Calu3 (cell line): ENCODE data around the gene CD180. TPM values are rescaled to one million over a fixed set of nuclear protein-coding genes. Genes with fewer than 3 reads are reported as not detected.

Source experiments
- BruUV-seq: library from RNA; stranded (reverse); fragments of 400-500 nt; replicated peaks from 2 replicates; lab custom pipeline; 2021; lab: Mats Ljungman, UMichigan
- CTCF ChIA-PET: fragments of 300-600 bp; sonication (Branson Sonifier 250); formaldehyde crosslinking; loops from one replicate; lab custom pipeline; 2022; ENCODE audit warnings: antibody characterized with exemption; lab: Charles Lee
- DNase-seq: peaks from one replicate; pipeline ENCODE4 v3.0.0; 2022
- H3K27ac Mint-ChIP-seq: one replicate; pipeline ENCODE4 v1.8.0; 2022; ENCODE audit warnings: mixed read lengths; ENCODE audit not compliant: unreplicated experiment
- H3K27me3 Mint-ChIP-seq: one replicate; pipeline ENCODE4 v1.8.0; 2022; ENCODE audit warnings: mixed read lengths; ENCODE audit not compliant: unreplicated experiment
- H3K36me3 Mint-ChIP-seq: one replicate; pipeline ENCODE4 v1.8.0; 2022; ENCODE audit warnings: mild to moderate bottlenecking, moderate library complexity, mixed read lengths; ENCODE audit not compliant: insufficient read depth, unreplicated experiment
- H3K4me1 Mint-ChIP-seq: one replicate; pipeline ENCODE4 v1.8.0; 2022; ENCODE audit warnings: mild to moderate bottlenecking, low read depth, mixed read lengths; ENCODE audit not compliant: unreplicated experiment
- H3K4me3 Mint-ChIP-seq: one replicate; pipeline ENCODE4 v1.8.0; 2022; ENCODE audit warnings: mild to moderate bottlenecking, low read depth, moderate library complexity, mixed read lengths; ENCODE audit not compliant: unreplicated experiment
- H3K9me3 Mint-ChIP-seq: one replicate; pipeline ENCODE4 v1.8.0; 2022; ENCODE audit warnings: low read depth, mixed read lengths; ENCODE audit not compliant: unreplicated experiment
- CTCF ChIP-seq: fragments of 200-600 bp; IDR thresholded peaks from one replicate; pipeline ENCODE4 v1.8.0; 2022; ENCODE audit warnings: antibody characterized with exemption; ENCODE audit not compliant: unreplicated experiment
- intact Hi-C: fragments of 100-400 bp; cut with micrococcal nuclease; formaldehyde crosslinking; loops from one replicate; pipeline ENCODE4 v1.10.0; 2022; ENCODE audit not compliant: unreplicated experiment
- total RNA-seq: library from RNA; stranded (reverse); gene quantifications from 2 replicates; pipeline ENCODE4 v1.2.3, GENCODE V29; 2022

Gene CD180
- total RNA-seq, 1 experiment from 2014 or later = not detected

DNA sequence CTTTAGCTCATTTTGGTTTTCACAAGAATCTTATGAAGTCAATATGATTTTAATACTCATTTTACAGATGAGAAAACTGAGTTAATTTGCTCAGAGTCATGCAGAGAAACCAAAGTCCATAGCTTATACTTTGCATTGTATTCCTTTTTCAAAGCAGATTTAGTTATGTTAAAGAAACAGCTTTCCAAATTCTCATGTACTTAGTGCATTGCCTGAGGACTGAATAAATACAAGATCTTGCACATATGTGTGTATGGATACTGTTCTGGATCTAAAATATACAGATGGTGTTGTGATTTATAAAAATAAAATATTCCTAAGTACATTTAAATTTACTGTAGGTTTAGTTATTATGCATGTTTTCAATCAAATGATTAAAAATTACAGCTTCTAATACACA, 43.5 kb upstream of the CD180 start:
- CTCF ChIA-PET = interaction anchor here (0.6 to 0.7 kb wide), 2 partner anchors 10 to 401 kb away, joined by 3 to 5 read pairs; no protein-coding TSS in a partner anchor
- intact Hi-C loops = loop anchor here (10.0 kb wide), 1 partner anchor 255 kb away; no protein-coding TSS in a partner anchor
- Mint-ChIP-seq H3K27me3 (no peaks in the 10 kb centered on the region), H3K4me3 (no peak overlapping the region), H3K36me3 (no peaks in the 10 kb centered on the region), H3K9me3 (peaks cover 3% of the 10 kb centered on the region), H3K4me1 (peaks cover 16% of the 10 kb centered on the region), H3K27ac (no peak overlapping the region)
- DNase-seq = no peak
- no TSS peak for BruUV-seq
- no peak for TF ChIP-seq CTCF

GRCh38 chr5:67238191-67238590, 41.6 kb upstream of the CD180 start:
- TF ChIP-seq CTCF = no peak
- no peak overlapping the region for H3K4me3 Mint-ChIP-seq
- DNase-seq = no peak
- no peaks in the 10 kb centered on the region for H3K36me3 Mint-ChIP-seq
- H3K27me3 Mint-ChIP-seq = no peaks in the 10 kb centered on the region
- BruUV-seq = no TSS peak
- CTCF ChIA-PET = no interaction called here
- no peak overlapping the region for H3K27ac Mint-ChIP-seq
- intact Hi-C loops = no loop called here
- H3K9me3 Mint-ChIP-seq = peaks cover 3% of the 10 kb centered on the region
- peaks cover 34% of the 10 kb centered on the region for H3K4me1 Mint-ChIP-seq

DNA sequence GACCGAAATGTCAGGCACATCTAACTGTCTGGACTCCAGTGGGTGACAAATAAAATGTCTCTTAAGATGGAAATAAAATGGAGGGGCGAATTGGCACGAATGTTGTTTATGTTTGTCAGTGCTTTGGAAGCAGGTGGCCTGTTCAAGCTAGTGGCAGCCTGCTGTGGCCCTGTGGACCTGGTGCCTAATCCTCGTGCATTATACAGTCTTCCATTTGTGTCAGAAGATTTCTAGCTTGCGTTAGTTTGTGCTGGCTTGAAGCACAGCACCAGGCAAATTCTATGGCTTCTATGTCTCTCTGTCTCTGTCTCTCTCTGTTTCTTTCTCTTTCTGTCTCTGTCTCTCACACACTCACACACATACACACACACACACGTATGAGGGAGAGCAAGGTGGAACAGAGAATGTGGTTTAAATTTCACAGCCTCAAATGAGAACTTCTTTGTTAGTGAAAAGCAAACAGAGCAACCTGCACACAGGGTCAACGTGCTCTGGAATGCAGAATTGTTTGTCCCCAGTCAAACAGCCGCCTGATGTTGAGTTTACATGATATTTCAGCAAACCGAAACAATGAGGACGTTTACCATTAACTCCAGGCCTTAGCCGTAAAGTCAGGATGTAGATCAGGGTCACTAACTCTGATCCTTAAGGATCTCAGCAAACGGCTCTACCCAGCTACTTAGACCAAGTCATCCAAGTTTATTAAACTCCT, 39.0 kb upstream of the CD180 start:
- H3K27me3 Mint-ChIP-seq = no peaks in the 10 kb centered on the region
- peak; percentile 17 for DNase-seq
- intact Hi-C loops = no loop called here
- no TSS peak for BruUV-seq
- CTCF ChIA-PET = no interaction called here
- no peak overlapping the region for H3K4me3 Mint-ChIP-seq
- H3K36me3 Mint-ChIP-seq = no peaks in the 10 kb centered on the region
- no peak overlapping the region for H3K27ac Mint-ChIP-seq
- no peaks in the 10 kb centered on the region for H3K9me3 Mint-ChIP-seq
- TF ChIP-seq CTCF = no peak
- peaks cover 39% of the 10 kb centered on the region for H3K4me1 Mint-ChIP-seq

- intact Hi-C loops = no loop called here
- no peak for DNase-seq
- CTCF ChIA-PET = no interaction called here
- no TSS peak for BruUV-seq
- no peaks in the 10 kb centered on the region for H3K9me3 Mint-ChIP-seq
- no peaks in the 10 kb centered on the region for H3K27me3 Mint-ChIP-seq
- TF ChIP-seq CTCF = no peak
- no peak overlapping the region for H3K4me3 Mint-ChIP-seq
- peak overlapping the region; percentile 35 for H3K27ac Mint-ChIP-seq
- H3K4me1 Mint-ChIP-seq = peaks cover 39% of the 10 kb centered on the region
- H3K36me3 Mint-ChIP-seq = no peaks in the 10 kb centered on the region
Observed at GRCh38 chr5:67234671-67235176, 38.1 kb upstream of the CD180 start.
